H9 (cell line): Measurements from ENCODE around the gene EPB41L4B. TPM values are rescaled to one million over a fixed set of nuclear protein-coding genes. Genes with fewer than 3 reads are reported as not detected.

ENCODE experiments used
- DNase-seq: peaks from one replicate; pipeline ENCODE4 v3.0.0-alpha.2; 2017
- H2AFZ ChIP-seq: one replicate; pipeline ENCODE4 v1.6.1; 2013; ENCODE audit warnings: mild to moderate bottlenecking, low read length, control low read depth, moderate library complexity
- H2AK5ac ChIP-seq: 2 replicates; pipeline ENCODE4 v1.6.1; 2013; ENCODE audit warnings: low read length, control low read depth, mixed read lengths; ENCODE audit not compliant: insufficient read length
- H2BK120ac ChIP-seq: one replicate; pipeline ENCODE4 v1.6.1; 2013; ENCODE audit warnings: low read depth, mild to moderate bottlenecking, low read length, control low read depth, inconsistent platforms; ENCODE audit not compliant: poor library complexity, severe bottlenecking
- H2BK12ac ChIP-seq: 2 replicates; pipeline ENCODE4 v1.6.1; 2013; ENCODE audit warnings: low read length, control low read depth, mixed read lengths, low read depth; ENCODE audit not compliant: insufficient read length
- H2BK15ac ChIP-seq: 2 replicates; pipeline ENCODE4 v1.6.1; 2013; ENCODE audit warnings: low read depth, low read length, control low read depth
- H2BK20ac ChIP-seq: one replicate; pipeline ENCODE4 v1.6.1; 2013; ENCODE audit warnings: low read depth, mild to moderate bottlenecking, low read length, control low read depth, inconsistent platforms; ENCODE audit not compliant: poor library complexity, severe bottlenecking
- H2BK5ac ChIP-seq: 2 replicates; pipeline ENCODE4 v1.6.1; 2013; ENCODE audit warnings: low read length, control low read depth, mixed read lengths; ENCODE audit not compliant: insufficient read length
- H3K14ac ChIP-seq: 2 replicates; pipeline ENCODE4 v1.6.1; 2013; ENCODE audit warnings: low read length, control low read depth; ENCODE audit not compliant: insufficient read depth
- H3K18ac ChIP-seq: 2 replicates; pipeline ENCODE4 v1.6.1; 2013; ENCODE audit warnings: low read depth, mild to moderate bottlenecking, mixed read lengths, low read length, control low read depth; ENCODE audit not compliant: insufficient read length
- H3K23ac ChIP-seq: 2 replicates; pipeline ENCODE4 v1.6.1; 2013; ENCODE audit warnings: low read length, control low read depth, mixed read lengths, low read depth; ENCODE audit not compliant: insufficient read length
- H3K23me2 ChIP-seq: 2 replicates; pipeline ENCODE4 v1.6.1; 2013; ENCODE audit warnings: low read depth, mild to moderate bottlenecking, mixed read lengths, low read length, control low read depth; ENCODE audit not compliant: insufficient read length, poor library complexity, severe bottlenecking
- H3K27ac ChIP-seq: 2 replicates; pipeline ENCODE4 v1.5.1; 2013; ENCODE audit warnings: low read length, control low read depth, mixed read lengths, low read depth; ENCODE audit not compliant: insufficient read length
- H3K27me3 ChIP-seq: 2 replicates; pipeline ENCODE4 v1.6.1; 2013; ENCODE audit warnings: low read length, control low read depth, inconsistent platforms; ENCODE audit not compliant: insufficient read depth
- H3K4ac ChIP-seq: 2 replicates; pipeline ENCODE4 v1.6.1; 2013; ENCODE audit warnings: low read depth, mild to moderate bottlenecking, control low read depth, inconsistent platforms, low read length, moderate library complexity
- H3K4me1 ChIP-seq: 2 replicates; pipeline ENCODE4 v1.6.1; 2013; ENCODE audit warnings: low read length, control low read depth, inconsistent platforms; ENCODE audit not compliant: insufficient read depth
- H3K4me2 ChIP-seq: 2 replicates; pipeline ENCODE4 v1.6.1; 2013; ENCODE audit warnings: low read length, control low read depth, mixed read lengths; ENCODE audit not compliant: insufficient read length, insufficient read depth
- H3K56ac ChIP-seq: 2 replicates; pipeline ENCODE4 v1.6.1; 2013; ENCODE audit warnings: low read depth, mild to moderate bottlenecking, mixed read lengths, low read length, control low read depth; ENCODE audit not compliant: insufficient read length
- H3K79me1 ChIP-seq: 2 replicates; pipeline ENCODE4 v1.6.1; 2013; ENCODE audit warnings: low read depth, mild to moderate bottlenecking, moderate library complexity, low read length, control low read depth, inconsistent platforms; ENCODE audit not compliant: insufficient read depth, poor library complexity, severe bottlenecking
- H3K79me2 ChIP-seq: 2 replicates; pipeline ENCODE4 v1.6.1; 2013; ENCODE audit warnings: low read length, control low read depth, inconsistent platforms; ENCODE audit not compliant: insufficient read depth
- H3K9ac ChIP-seq: 2 replicates; pipeline ENCODE4 v1.6.1; 2013; ENCODE audit warnings: low read length, control low read depth, mixed read lengths; ENCODE audit not compliant: insufficient read length; ENCODE audit errors: extremely low read depth
- H3K9me3 ChIP-seq: one replicate; pipeline ENCODE4 v1.6.1; 2013; ENCODE audit warnings: low read depth, low read length, inconsistent platforms; ENCODE audit not compliant: control insufficient read depth
- H3T11ph ChIP-seq: one replicate; pipeline ENCODE4 v1.6.1; 2013; ENCODE audit warnings: mild to moderate bottlenecking, low read length, control low read depth, inconsistent platforms
- H4K20me1 ChIP-seq: one replicate; pipeline ENCODE4 v1.6.1; 2013; ENCODE audit not compliant: control insufficient read depth, insufficient read length, insufficient read depth
- H4K5ac ChIP-seq: 2 replicates; pipeline ENCODE4 v1.6.1; 2013; ENCODE audit warnings: low read depth, mild to moderate bottlenecking, mixed read lengths, low read length, control low read depth; ENCODE audit not compliant: insufficient read length
- H4K8ac ChIP-seq: replicated peaks from 2 replicates; pipeline ENCODE4 v1.6.1; 2013; ENCODE audit warnings: low read length, control low read depth, mixed read lengths, low read depth; ENCODE audit not compliant: insufficient read length
- H4K91ac ChIP-seq: 2 replicates; pipeline ENCODE4 v1.6.1; 2013; ENCODE audit warnings: low read depth, mild to moderate bottlenecking, moderate library complexity, mixed read lengths, low read length, control low read depth; ENCODE audit not compliant: insufficient read length
- H3K27ac Mint-ChIP-seq, 3 experiments: 2 replicates in 2 of 3; 3 replicates in 1 of 3; pipeline ENCODE4 v1.8.0; 2020 to 2021; ENCODE audit warnings: mixed read lengths in 3 of 3, mild to moderate bottlenecking in 1 of 3, moderate library complexity in 1 of 3
- H3K27me3 Mint-ChIP-seq: 2 replicates; pipeline ENCODE4 v1.8.0; 2021; ENCODE audit warnings: low read depth, mild to moderate bottlenecking, moderate library complexity, mixed read lengths
- H3K36me3 Mint-ChIP-seq, 3 experiments: 2 replicates in 2 of 3; 3 replicates in 1 of 3; pipeline ENCODE4 v1.8.0; 2020 to 2021; ENCODE audit warnings: low read depth in 3 of 3, mixed read lengths in 3 of 3; ENCODE audit not compliant: insufficient read depth in 1 of 3
- H3K4me1 Mint-ChIP-seq, 2 experiments: 2 replicates each; pipeline ENCODE4 v1.8.0; 2020; ENCODE audit warnings: mixed read lengths in 2 of 2
- H3K4me3 Mint-ChIP-seq, 2 experiments: 2 replicates in 1 of 2; 3 replicates in 1 of 2; pipeline ENCODE4 v1.8.0; 2020 to 2021; ENCODE audit warnings: mild to moderate bottlenecking in 2 of 2, mixed read lengths in 2 of 2, moderate library complexity in 1 of 2
- H3K9me3 Mint-ChIP-seq, 2 experiments: 2 replicates in 1 of 2; 3 replicates in 1 of 2; pipeline ENCODE4 v1.8.0; 2020; ENCODE audit warnings: mild to moderate bottlenecking in 2 of 2, mixed read lengths in 2 of 2, moderate library complexity in 1 of 2
- CTCF ChIP-seq: fragments of 200-600 bp; sonication (generic); conservative IDR thresholded peaks from 3 replicates; pipeline ENCODE4 v1.8.0; 2021; ENCODE audit warnings: antibody characterized with exemption, mild to moderate bottlenecking
- WGBS: extraction: QIAGEN DNeasy Blood & Tissue Kit; methylation state at CpG from one replicate; pipeline ENCODE4 v1.1.7; 2013; ENCODE audit warnings: missing lambda C conversion rate, low lambda C conversion rate, mixed read lengths; ENCODE audit not compliant: insufficient read length; ENCODE audit errors: extremely low coverage; 5-methylcytosine and 5-hydroxymethylcytosine counted together
- total RNA-seq: library from RNA; stranded (reverse); gene quantifications from 2 replicates; pipeline ENCODE4 v1.2.1, GENCODE V29; 2021

EPB41L4B gene
- total RNA-seq, 1 experiment from 2014 or later, result 18.9 TPM

GRCh38 chr9:109317311-109317978, 3.4 kb downstream of the EPB41L4B start:
- no peak overlapping the region; the same call in 1 of the 2 replicates for H3K14ac ChIP-seq
- DNase-seq, result no peak
- H2BK15ac ChIP-seq, result no peak overlapping the region
- TF ChIP-seq CTCF, result no peak
- peak overlapping the region; percentile 2 for H3T11ph ChIP-seq
- no peaks in the 10 kb centered on the region for H3K27me3 ChIP-seq
- H2AFZ ChIP-seq, result no peak overlapping the region
- H3K4me3 Mint-ChIP-seq, result peak overlapping the region; percentile 75 to 85
- peaks cover 35% of the 10 kb centered on the region for H3K4me1 ChIP-seq
- H4K8ac ChIP-seq, result no peak overlapping the region
- no peaks in the 10 kb centered on the region; a peak in 1 of 5 replicates for H3K9me3 Mint-ChIP-seq
- H3K4me1 Mint-ChIP-seq, result peaks cover 66 to 68% of the 10 kb centered on the region in 2 experiments
- H3K56ac ChIP-seq, result peak overlapping the region; percentile 18
- peak overlapping the region; percentile 71 for H3K27ac ChIP-seq
- H3K9me3 ChIP-seq, result no peaks in the 10 kb centered on the region
- peak overlapping the region; percentile 27 for H3K9ac ChIP-seq
- no peak overlapping the region for H2BK120ac ChIP-seq
- H3K4ac ChIP-seq, result no peak overlapping the region; the same call in 1 of the 2 replicates
- H2BK20ac ChIP-seq, result no peak overlapping the region
- H3K36me3 Mint-ChIP-seq, result no peaks in the 10 kb centered on the region; a peak in 1 of 7 replicates
- no peaks in the 10 kb centered on the region for H4K20me1 ChIP-seq
- peaks cover 8% of the 10 kb centered on the region for H3K79me1 ChIP-seq
- H3K79me2 ChIP-seq, result peaks cover 33% of the 10 kb centered on the region; the same call in 1 of the 2 replicates
- peak overlapping the region; percentile 9 for H2BK5ac ChIP-seq
- H2AK5ac ChIP-seq, result peak overlapping the region; percentile 10
- H3K4me2 ChIP-seq, result peak overlapping the region; percentile 90
- peaks cover 18% of the 10 kb centered on the region for H3K23me2 ChIP-seq
- H3K27ac Mint-ChIP-seq, result peak overlapping the region; percentile 88 to 98 (median 98)
- H3K27me3 Mint-ChIP-seq, result peaks cover 9% of the 10 kb centered on the region
- peak overlapping the region; percentile 5 for H3K18ac ChIP-seq
- H3K23ac ChIP-seq, result no peak overlapping the region
- no peak overlapping the region for H4K91ac ChIP-seq
- no peak overlapping the region for H4K5ac ChIP-seq
- WGBS, result no CpG with 5 or more reads among the region's 13 CpGs
- no peak overlapping the region for H2BK12ac ChIP-seq
